Measurements from ENCODE around the gene GORAB. TPM values are rescaled to one million over a fixed set of nuclear protein-coding genes. Genes with fewer than 3 reads are reported as not detected.

GORAB gene
- total RNA-seq, 1 donor from 2014 or later: 6.1 TPM

DNA sequence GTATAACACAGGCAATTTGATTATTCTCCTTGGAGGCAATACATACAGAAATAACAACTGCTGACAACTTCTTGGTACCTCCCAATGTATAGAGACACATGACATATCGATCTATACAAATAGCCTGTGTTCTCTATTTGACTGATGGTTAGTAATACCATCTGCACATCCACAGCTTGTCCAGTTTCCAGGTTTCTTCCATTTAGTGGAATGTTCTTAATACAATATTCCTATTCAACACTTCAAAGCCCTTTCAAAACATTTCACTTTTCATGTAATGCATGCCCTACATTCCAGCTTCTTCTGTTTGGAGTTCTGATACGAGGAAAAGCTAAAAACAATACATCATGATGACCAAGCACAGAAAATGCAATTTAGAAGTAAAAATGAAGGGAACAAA is 37.0 kb upstream of the GORAB start:
- TF ChIP-seq, protein P1, sequence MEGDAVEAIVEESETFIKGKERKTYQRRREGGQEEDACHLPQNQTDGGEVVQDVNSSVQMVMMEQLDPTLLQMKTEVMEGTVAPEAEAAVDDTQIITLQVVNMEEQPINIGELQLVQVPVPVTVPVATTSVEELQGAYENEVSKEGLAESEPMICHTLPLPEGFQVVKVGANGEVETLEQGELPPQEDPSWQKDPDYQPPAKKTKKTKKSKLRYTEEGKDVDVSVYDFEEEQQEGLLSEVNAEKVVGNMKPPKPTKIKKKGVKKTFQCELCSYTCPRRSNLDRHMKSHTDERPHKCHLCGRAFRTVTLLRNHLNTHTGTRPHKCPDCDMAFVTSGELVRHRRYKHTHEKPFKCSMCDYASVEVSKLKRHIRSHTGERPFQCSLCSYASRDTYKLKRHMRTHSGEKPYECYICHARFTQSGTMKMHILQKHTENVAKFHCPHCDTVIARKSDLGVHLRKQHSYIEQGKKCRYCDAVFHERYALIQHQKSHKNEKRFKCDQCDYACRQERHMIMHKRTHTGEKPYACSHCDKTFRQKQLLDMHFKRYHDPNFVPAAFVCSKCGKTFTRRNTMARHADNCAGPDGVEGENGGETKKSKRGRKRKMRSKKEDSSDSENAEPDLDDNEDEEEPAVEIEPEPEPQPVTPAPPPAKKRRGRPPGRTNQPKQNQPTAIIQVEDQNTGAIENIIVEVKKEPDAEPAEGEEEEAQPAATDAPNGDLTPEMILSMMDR (IDR thresholded peaks at IDR 0.05; ENCODE audit: insufficient read depth, low read length, severe bottlenecking): no peak
- no peak for FAIRE-seq

DNA sequence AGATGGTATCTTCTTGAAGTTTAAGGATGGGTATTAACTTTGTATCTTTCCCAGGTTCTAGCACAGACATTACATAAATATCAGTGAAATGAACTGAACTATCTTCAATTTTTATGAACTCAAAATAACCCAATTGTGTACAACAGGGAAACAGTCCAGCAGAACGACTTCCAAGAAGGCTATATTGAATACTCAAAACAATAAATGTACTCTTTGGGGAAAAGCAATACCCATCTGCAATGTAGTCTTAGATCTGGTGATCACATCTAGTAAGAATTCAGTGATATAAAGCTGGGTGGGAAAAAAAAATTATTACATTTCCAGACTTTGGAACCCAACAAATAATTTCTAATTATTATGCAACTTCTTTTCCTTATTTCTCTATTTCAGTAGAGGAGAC is 33.1 kb upstream of the GORAB start:
- Histone ChIP-seq H3K4me3 (ENCODE audit: low read depth, low read length) (no peak overlapping the region), H3K36me3 (ENCODE audit: control insufficient read depth, insufficient read depth, low read length) (no peaks in the 10 kb centered on the region), H3K27me3 (ENCODE audit: control insufficient read depth, insufficient read depth, low read length) (no peaks in the 10 kb centered on the region)
- FAIRE-seq (no peak), DNase-seq (ENCODE audit: low read depth) (no peak)
- TF ChIP-seq, protein P1 (IDR thresholded peaks at IDR 0.05; ENCODE audit: insufficient read depth, low read length, severe bottlenecking): no peak

More for the DNA sequence above, 37.0 kb upstream of the GORAB start:
- no peaks in the 10 kb centered on the region for H3K36me3 ChIP-seq (ENCODE audit: control insufficient read depth, insufficient read depth, low read length)
- no peak overlapping the region for H3K4me3 ChIP-seq (ENCODE audit: low read depth, low read length)
- DNase-seq (ENCODE audit: low read depth): no peak
- H3K27me3 ChIP-seq (ENCODE audit: control insufficient read depth, insufficient read depth, low read length): no peaks in the 10 kb centered on the region

DNA sequence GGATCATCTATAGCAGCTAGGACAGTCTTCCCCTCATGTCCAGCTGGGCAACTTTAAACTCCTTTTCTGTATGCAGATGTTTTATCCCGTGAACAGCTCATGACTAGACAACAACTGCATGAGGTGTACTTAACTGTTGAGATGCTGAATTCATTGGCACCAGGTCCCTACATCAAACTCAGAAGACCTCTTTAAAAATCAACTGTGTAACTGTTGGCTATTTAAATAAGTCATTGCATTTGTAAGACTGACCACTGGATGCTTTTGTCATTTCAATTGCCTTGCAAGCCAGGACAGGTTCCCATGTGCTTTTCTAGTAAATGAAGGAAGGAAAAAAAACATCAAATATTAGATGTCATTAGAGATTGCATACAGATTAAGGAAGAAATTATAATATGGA is 28.3 kb upstream of the GORAB start:
- no peaks in the 10 kb centered on the region for H3K27me3 ChIP-seq (ENCODE audit: control insufficient read depth, insufficient read depth, low read length)
- DNase-seq (ENCODE audit: low read depth) (peak; percentile 21), FAIRE-seq (no peak)
- H3K4me3 ChIP-seq (ENCODE audit: low read depth, low read length): no peak overlapping the region
- H3K36me3 ChIP-seq (ENCODE audit: control insufficient read depth, insufficient read depth, low read length): no peaks in the 10 kb centered on the region
- TF ChIP-seq, protein P1 (IDR thresholded peaks at IDR 0.05; ENCODE audit: insufficient read depth, low read length, severe bottlenecking): no peak

DNA sequence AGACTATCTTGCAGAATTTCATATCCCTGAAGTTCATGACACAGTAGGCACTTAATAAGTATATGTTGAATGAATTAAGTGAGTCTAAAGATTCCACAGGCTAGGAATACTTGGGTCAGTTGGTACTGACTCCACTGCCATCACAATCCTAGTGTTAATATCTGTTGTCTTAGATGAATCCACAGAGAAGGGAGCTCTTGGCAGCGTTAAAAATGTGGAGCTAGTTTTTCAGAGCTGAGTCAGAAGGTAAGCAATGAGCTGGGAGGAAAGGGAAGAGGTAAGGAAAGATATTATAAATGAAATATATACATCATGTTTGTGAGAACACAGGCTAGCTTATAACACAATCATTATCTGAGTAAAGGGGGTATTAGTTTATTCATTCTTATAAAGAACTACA is 21.8 kb upstream of the GORAB start:
- FAIRE-seq (no peak), DNase-seq (ENCODE audit: low read depth) (no peak)
- Histone ChIP-seq H3K36me3 (ENCODE audit: control insufficient read depth, insufficient read depth, low read length) (no peaks in the 10 kb centered on the region), H3K4me3 (ENCODE audit: low read depth, low read length) (no peak overlapping the region), H3K27me3 (ENCODE audit: control insufficient read depth, insufficient read depth, low read length) (no peaks in the 10 kb centered on the region)
- TF ChIP-seq, protein P1 (IDR thresholded peaks at IDR 0.05; ENCODE audit: insufficient read depth, low read length, severe bottlenecking): no peak

DNA sequence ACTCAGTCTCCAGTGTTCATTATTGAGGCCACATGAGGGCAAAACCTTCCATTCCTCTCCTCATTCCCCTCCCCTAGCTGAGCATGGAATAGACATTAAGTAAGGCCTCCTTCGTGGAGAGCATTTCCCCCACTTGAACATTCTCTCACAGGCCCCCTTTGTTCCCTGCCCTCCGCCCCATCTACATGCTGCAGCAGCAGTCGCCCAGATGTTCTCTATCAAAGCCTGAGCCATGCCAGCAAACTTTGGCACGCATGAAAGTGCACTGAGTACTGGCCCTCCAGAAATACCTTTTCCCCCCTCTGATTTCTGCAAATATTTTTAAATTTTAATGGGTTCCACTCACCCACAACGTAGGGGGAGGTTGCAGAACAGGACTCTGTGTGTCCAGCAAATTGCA is 20.9 kb upstream of the GORAB start:
- Histone ChIP-seq H3K36me3 (ENCODE audit: control insufficient read depth, insufficient read depth, low read length) (no peaks in the 10 kb centered on the region), H3K27me3 (ENCODE audit: control insufficient read depth, insufficient read depth, low read length) (no peaks in the 10 kb centered on the region), H3K4me3 (ENCODE audit: low read depth, low read length) (no peak overlapping the region)
- DNase-seq (ENCODE audit: low read depth): no peak
- TF ChIP-seq, protein P1 (IDR thresholded peaks at IDR 0.05; ENCODE audit: insufficient read depth, low read length, severe bottlenecking): no peak
- no peak for FAIRE-seq

DNA sequence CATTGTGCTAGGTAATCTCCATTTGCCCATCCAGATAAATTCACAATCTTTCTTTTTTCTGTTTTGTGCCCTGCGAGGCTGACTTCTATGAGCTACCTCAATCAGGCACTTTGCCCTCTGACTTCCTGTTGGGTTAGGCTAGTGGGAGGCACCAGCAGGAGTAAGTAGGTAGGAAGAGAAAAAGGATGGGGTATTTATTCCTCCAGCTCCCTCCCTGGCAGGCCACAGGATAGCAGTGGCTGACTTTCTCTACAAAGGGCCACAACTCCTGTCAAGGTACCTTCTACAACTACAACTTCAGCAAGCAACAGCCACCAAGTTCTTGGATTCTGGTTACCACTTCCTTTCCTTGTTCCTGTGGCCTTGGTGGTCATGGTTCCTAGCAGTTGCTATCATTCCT is 18.8 kb upstream of the GORAB start:
- no peaks in the 10 kb centered on the region for H3K36me3 ChIP-seq (ENCODE audit: control insufficient read depth, insufficient read depth, low read length)
- no peak overlapping the region for H3K4me3 ChIP-seq (ENCODE audit: low read depth, low read length)
- FAIRE-seq: no peak
- DNase-seq (ENCODE audit: low read depth): no peak
- TF ChIP-seq, protein P1 (IDR thresholded peaks at IDR 0.05; ENCODE audit: insufficient read depth, low read length, severe bottlenecking): no peak
- H3K27me3 ChIP-seq (ENCODE audit: control insufficient read depth, insufficient read depth, low read length): no peaks in the 10 kb centered on the region

Measured in bronchial epithelial cell (primary cell).